DLD1 (cell line): Measurements from ENCODE around the gene HSPA1B.

Experiments used
- in situ Hi-C: cut with HindIII; loops from 2 replicates; pipeline ENCODE4 v1.10.0; 2017; ENCODE audit warnings: low sequenced_read_pairs

The HSPA1B gene

GRCh38 chr6:31877651-31878161, 50.2 kb downstream of the HSPA1B start:
- in situ Hi-C loops = no loop called here

- in situ Hi-C loops = no loop called here
Measured at GRCh38 chr6:31878222-31878621, 50.7 kb downstream of the HSPA1B start.

- in situ Hi-C loops = no loop called here
Measured at GRCh38 chr6:31878726-31879125, 51.2 kb downstream of the HSPA1B start, which contains the start of gene SLC44A4. Gene SLC44A4, minus strand, starts transcription at chr6:31878997. Its CDS starts 17 bp downstream, at chr6:31878980.

- in situ Hi-C loops = no loop called here
Measured at GRCh38 chr6:31879143-31879542, 51.6 kb downstream of the HSPA1B start.
